Fibroblast of mammary gland (primary cell): ENCODE results near the gene MMP27.

ENCODE experiments used
- DNase-seq: peaks from one replicate; pipeline ENCODE4 v3.0.0-alpha.2; 2010; ENCODE audit warnings: low read depth
- H3K4me3 ChIP-seq: 2 replicates; pipeline ENCODE4 v1.5.1; 2011; ENCODE audit warnings: low read depth, mild to moderate bottlenecking, low read length, moderate library complexity; ENCODE audit not compliant: control insufficient read depth
- TF ChIP-seq, protein P1 (sequence below): conservative IDR thresholded peaks from 2 replicates; pipeline ENCODE4 v1.5.1; 2011; ENCODE audit warnings: low read depth, low read length, inconsistent platforms; ENCODE audit not compliant: control insufficient read depth, insufficient read depth

Gene MMP27

DNA sequence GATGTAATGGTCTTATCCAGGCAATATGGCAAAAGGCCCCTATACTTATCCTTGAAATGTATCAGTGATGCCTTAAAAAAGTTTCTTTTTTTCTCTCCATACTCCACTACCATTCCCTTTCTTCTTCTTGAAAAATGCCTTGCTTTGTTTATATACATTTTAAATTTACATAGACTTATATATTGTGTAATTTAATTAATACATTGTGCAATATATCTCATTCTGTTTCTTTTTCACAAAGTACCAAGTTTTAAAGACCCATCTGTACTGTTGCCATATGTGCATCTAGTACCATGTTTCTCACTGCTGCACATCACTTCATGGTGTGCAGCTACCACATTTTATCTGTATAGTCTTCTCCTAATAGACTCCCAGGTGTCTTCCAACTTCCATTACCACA is 11.7 kb upstream of the MMP27 start:
- no peak overlapping the region for H3K4me3 ChIP-seq
- TF ChIP-seq, protein P1, sequence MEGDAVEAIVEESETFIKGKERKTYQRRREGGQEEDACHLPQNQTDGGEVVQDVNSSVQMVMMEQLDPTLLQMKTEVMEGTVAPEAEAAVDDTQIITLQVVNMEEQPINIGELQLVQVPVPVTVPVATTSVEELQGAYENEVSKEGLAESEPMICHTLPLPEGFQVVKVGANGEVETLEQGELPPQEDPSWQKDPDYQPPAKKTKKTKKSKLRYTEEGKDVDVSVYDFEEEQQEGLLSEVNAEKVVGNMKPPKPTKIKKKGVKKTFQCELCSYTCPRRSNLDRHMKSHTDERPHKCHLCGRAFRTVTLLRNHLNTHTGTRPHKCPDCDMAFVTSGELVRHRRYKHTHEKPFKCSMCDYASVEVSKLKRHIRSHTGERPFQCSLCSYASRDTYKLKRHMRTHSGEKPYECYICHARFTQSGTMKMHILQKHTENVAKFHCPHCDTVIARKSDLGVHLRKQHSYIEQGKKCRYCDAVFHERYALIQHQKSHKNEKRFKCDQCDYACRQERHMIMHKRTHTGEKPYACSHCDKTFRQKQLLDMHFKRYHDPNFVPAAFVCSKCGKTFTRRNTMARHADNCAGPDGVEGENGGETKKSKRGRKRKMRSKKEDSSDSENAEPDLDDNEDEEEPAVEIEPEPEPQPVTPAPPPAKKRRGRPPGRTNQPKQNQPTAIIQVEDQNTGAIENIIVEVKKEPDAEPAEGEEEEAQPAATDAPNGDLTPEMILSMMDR: no peak
- no peak for DNase-seq

DNA sequence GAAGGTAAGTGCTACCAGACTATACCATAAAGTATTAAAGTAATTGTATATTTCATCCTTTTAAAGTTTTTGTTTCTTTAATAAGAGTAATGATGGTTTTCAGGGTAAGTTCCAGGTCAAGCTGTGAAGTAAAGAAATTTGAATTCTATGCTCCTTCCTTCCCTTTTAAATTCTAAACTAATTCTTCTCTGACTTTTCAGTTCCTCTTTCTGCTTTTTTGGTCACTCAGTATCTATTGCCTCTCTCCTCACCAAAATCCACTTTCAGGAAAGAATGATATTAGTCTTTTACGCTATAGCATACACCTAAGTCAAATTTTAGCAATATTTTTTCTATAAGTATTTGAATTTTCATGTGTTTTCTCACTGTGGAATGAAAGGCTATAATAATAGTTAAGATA is 11.0 kb upstream of the MMP27 start:
- DNase-seq: no peak
- TF ChIP-seq, protein P1: no peak
- no peak overlapping the region for H3K4me3 ChIP-seq

DNA sequence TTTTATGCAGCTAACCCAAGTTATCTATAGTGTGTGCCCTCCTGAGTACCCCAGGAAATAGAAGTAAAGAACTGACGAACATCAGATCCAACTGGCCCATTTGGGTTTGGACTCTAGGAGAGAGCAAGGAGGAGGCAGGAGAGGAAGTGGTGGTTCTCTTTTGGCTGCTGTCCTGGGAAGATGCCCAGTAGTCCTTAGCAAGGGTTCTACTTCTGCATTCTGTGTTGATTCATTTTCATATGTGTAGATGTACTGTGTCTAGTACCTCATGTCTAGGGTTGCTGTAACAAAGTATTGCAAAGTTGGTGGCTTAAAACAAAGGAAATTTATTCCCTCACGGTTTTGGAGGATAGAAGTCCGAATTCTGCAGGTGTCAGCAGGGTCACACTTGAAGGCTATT is 6.6 kb upstream of the MMP27 start:
- H3K4me3 ChIP-seq: no peak overlapping the region
- TF ChIP-seq, protein P1: no peak
- no peak for DNase-seq

DNA sequence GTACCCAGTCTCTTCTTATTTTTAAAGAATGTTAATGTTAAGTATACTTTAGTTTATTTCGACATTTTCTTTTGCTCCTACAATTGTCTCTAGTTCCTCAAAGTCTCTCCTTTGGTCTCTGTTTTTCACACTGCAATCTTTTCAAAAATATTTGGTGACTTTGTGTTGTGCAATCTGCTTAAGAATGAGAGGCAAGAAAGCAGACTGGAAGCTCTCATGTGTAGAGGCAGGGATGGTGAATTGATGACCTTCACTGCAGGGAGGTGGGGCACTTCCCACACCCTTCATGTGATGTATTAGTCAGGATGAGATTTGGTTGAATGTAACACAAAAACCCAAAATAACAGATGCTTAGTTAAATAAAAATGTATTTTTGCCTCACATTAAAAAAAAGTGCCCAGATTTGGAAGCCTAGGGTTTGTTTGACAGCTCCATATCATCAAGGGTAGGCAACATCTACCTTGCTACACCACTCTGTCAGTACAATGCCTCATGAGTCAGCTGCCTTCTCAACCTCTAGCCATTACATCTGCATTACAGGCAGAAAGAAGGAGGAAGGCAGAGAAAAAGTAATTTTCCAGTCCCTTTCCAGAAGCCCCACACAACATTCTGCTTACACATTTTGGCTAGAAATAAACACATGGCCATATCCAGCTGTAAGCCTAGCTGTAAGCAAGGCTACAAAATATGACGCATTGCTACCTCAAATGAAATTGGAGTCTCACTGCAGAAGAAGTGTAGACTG is 3.8 kb upstream of the MMP27 start:
- TF ChIP-seq, protein P1: no peak
- DNase-seq: peak; percentile 40
- no peak overlapping the region for H3K4me3 ChIP-seq

DNA sequence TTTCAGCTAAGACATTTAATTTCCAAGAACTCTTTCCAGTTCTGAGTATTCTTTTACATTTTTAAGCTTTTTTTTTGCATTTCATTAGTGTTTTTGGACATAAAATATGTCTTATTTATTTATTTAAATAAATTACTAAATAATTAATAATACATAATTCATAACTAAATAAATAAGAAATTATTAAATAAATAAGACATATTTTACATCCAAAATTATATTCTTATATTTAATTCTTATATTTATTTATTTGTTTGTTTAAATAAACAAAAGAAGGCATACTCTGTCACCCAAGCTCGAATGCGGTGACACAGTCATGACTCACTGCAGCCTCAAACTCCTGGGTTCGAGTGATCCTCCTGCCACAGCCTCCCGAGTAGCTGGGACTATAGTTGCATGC is 3.1 kb upstream of the MMP27 start:
- no peak overlapping the region for H3K4me3 ChIP-seq
- DNase-seq: no peak
- TF ChIP-seq, protein P1: no peak

DNA sequence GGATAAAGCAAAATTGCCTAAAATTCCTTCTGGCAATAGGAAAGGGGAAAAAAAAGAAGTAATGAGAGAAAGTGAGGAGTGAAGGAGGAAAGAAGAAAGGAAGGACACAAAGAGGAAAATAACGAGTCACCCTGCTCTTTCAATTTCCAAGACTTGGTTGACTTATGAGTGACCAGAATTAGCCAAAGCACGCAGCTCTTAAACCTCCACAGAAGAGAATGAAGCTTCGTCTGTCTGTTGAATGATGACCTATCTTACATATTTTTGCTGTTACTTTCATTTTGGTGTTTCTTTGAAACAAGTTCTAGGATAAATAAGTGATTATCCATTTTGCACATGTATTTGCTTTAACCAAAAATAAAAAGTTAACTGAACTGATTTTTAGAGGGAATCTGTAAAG is 728 bp downstream of the MMP27 start:
- no peak overlapping the region for H3K4me3 ChIP-seq
- peak; percentile 17 for DNase-seq
- TF ChIP-seq, protein P1: no peak
